Spleen (tissue), 11 donors: Measurements from ENCODE around the gene OSM. TPM values are rescaled to one million over a fixed set of nuclear protein-coding genes. Genes with fewer than 3 reads are reported as not detected.

Experiments
- DNase-seq: peaks from one replicate; pipeline ENCODE4 v3.0.0-alpha.2; 2020
- H3K27ac ChIP-seq, 8 donors: fragments of 200-600 bp; sonication (generic) in 7 of 8; 1 replicate in 4 of 8; 2 replicates in 4 of 8; pipeline versions ENCODE4 v1.5.0 to v1.8.0; 2016 to 2021; ENCODE audit warnings: inconsistent platforms in 4 of 8, mild to moderate bottlenecking in 4 of 8, moderate library complexity in 1 of 8
- H3K27me3 ChIP-seq, 7 donors: fragments of 200-600 bp; sonication (generic) in 6 of 7; replicated peaks in 1 of 7; 1 replicate in 4 of 7; 2 replicates in 3 of 7; pipeline versions ENCODE4 v1.5.0 to v1.8.0; 2016 to 2021; ENCODE audit warnings: inconsistent platforms in 3 of 7, mild to moderate bottlenecking in 1 of 7
- H3K36me3 ChIP-seq, 6 donors: fragments of 200-600 bp; sonication (generic) in 5 of 6; 1 replicate in 4 of 6; 2 replicates in 2 of 6; pipeline versions ENCODE4 v1.5.0 to v1.8.0; 2016 to 2021; ENCODE audit warnings: inconsistent platforms in 2 of 6
- H3K4me1 ChIP-seq, 6 donors: fragments of 200-600 bp; sonication (generic) in 5 of 6; 1 replicate in 3 of 6; 2 replicates in 3 of 6; pipeline versions ENCODE4 v1.5.0 to v1.8.0; 2016 to 2021; ENCODE audit warnings: inconsistent platforms in 3 of 6
- H3K4me3 ChIP-seq, 8 donors: fragments of 200-600 bp; sonication (generic) in 7 of 8; 1 replicate in 4 of 8; 2 replicates in 4 of 8; pipeline versions ENCODE4 v1.5.0 to v1.8.0; 2016 to 2021; ENCODE audit warnings: inconsistent platforms in 4 of 8, mild to moderate bottlenecking in 4 of 8, moderate library complexity in 2 of 8
- H3K9me3 ChIP-seq, 8 donors: fragments of 200-600 bp; sonication (generic) in 7 of 8; 1 replicate in 4 of 8; 2 replicates in 4 of 8; pipeline versions ENCODE4 v1.5.0 to v1.8.0; 2016 to 2021; ENCODE audit warnings: inconsistent platforms in 4 of 8
- POLR2A ChIP-seq, 3 donors: fragments of 450-650 bp; IDR thresholded peaks; one replicate each; pipeline ENCODE4 v1.5.1; 2017; ENCODE audit warnings: antibody characterized with exemption in 3 of 3, mild to moderate bottlenecking in 1 of 3
- POLR2AphosphoS5 ChIP-seq, 3 donors: sonication (generic); formaldehyde crosslinking; IDR thresholded peaks; one replicate each; pipeline ENCODE4 v1.5.1; 2017; ENCODE audit warnings: antibody characterized with exemption in 3 of 3
- WGBS, 5 donors: extraction: QIAGEN DNeasy Blood & Tissue Kit in 3 of 5; methylation state at CpG; one replicate each; pipeline versions ENCODE4 v1.1.5 to v1.1.7; 2013 to 2018; 5-methylcytosine and 5-hydroxymethylcytosine counted together
- intact Hi-C: fragments of 100-400 bp; cut with DNase I; formaldehyde crosslinking; loops from one replicate; pipeline ENCODE4 v1.15.0; 2023; ENCODE audit warnings: low total_unique reads
- polyA plus RNA-seq, 3 donors: library from polyadenylated mRNA; stranded (reverse); fragments of 200-250 nt; gene quantifications; one replicate each; pipeline ENCODE4 v1.2.1, GENCODE V29; 2013
- total RNA-seq, 7 donors: library from RNA; depleted of rRNA in 3 of 7; stranded (reverse); fragments of >200 nt in 3 of 7; fragmentation: NEBNext Ultra II Directional in 4 of 7; extraction: Animal tissue kit (Norgen Biotek cat#: 25700) in 4 of 7; gene quantifications; one replicate each; pipeline versions ENCODE4 v1.1.0 to v1.2.1, GENCODE V29; 2016 to 2021
- TF ChIP-seq, protein P1 (sequence below), 11 experiments: fragments of 200-600 bp in 7 of 11; fragments of 450-650 bp in 4 of 11; sonication (generic) in 4 of 11; IDR thresholded peaks in 8 of 11; conservative IDR thresholded peaks in 3 of 11; 1 replicate in 7 of 11; 2 replicates in 4 of 11; pipeline versions ENCODE4 v1.4.0 to v1.8.0; 2016 to 2021; ENCODE audit warnings: antibody characterized with exemption in 11 of 11, inconsistent platforms in 4 of 11, mild to moderate bottlenecking in 1 of 11
- donor health status: healthy with polysubstance abuse.
- donor health status: DM: no; HTN: no; CAD: no; lungs with moderate emphysema.
- donor health status: DM: no; HTN: no; CAD: no.
- donor health status: Bipolar disorder and iron deficiency.
- donor health status: healthy.
- donor health status: DM: no; HTN: no; CAD: no.
- donor health status: DM: yes; HTN: yes; CAD: no.

The OSM gene
- total and polyA plus RNA-seq, 10 donors: 1.2 to 16.8 (median 3.0) TPM

DNA sequence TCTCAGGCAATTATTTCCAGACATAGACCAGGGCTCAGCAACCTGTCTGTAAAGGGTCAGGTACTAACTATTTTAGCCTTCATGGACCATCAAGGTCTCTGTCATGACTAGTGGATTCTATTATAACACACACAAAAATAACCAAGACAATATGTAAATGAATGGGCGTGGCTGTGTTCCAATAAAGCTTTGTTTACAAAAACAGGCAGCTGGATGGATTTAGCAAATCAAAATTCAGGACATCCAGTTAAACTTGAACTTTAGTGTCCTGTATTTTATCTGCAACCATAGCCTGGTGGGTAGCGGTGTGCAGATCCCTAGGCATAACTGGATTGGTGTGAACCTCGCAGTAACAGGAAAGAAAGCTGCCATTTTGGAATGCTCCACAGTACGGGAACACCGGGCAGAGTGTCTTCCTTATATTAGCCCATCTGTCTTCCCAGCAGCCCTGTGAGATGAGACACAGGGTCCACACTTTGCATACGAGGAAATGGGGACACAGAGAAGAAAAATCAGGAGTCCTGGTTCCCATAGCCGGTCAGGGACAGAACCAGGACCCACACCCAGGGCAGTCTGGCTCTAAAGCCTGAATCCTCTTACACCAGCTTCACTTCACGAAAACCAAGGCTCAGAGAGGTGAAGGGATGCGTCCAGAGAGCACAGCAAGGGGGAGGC lies 35.7 kb downstream of the OSM start:
- Histone ChIP-seq H3K36me3 (no peaks in the 10 kb centered on the region), H3K9me3 (no peaks in the 10 kb centered on the region), H3K4me3 (no peak overlapping the region), H3K27me3 (peaks cover 0 to 8% (median 0%) of the 10 kb centered on the region in 7 donors), H3K27ac (no peak overlapping the region), H3K4me1 (peaks cover 4 to 50% (median 24%) of the 10 kb centered on the region in 6 donors)
- intact Hi-C loops: no loop called here
- 86 to 94% (median 91%) methylated on average over 9 of the region's 9 CpGs for WGBS, 5 donors
- DNase-seq: no peak
- no peak for TF ChIP-seq POLR2AphosphoS5 (IDR thresholded peaks at IDR 0.05)
- TF ChIP-seq, protein P1, sequence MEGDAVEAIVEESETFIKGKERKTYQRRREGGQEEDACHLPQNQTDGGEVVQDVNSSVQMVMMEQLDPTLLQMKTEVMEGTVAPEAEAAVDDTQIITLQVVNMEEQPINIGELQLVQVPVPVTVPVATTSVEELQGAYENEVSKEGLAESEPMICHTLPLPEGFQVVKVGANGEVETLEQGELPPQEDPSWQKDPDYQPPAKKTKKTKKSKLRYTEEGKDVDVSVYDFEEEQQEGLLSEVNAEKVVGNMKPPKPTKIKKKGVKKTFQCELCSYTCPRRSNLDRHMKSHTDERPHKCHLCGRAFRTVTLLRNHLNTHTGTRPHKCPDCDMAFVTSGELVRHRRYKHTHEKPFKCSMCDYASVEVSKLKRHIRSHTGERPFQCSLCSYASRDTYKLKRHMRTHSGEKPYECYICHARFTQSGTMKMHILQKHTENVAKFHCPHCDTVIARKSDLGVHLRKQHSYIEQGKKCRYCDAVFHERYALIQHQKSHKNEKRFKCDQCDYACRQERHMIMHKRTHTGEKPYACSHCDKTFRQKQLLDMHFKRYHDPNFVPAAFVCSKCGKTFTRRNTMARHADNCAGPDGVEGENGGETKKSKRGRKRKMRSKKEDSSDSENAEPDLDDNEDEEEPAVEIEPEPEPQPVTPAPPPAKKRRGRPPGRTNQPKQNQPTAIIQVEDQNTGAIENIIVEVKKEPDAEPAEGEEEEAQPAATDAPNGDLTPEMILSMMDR (IDR thresholded peaks at IDR 0.05 in 8 of 11, conservative IDR thresholded peaks at IDR 0.05 in 3 of 11): no peak
- no peak for TF ChIP-seq POLR2A (IDR thresholded peaks at IDR 0.05)

DNA sequence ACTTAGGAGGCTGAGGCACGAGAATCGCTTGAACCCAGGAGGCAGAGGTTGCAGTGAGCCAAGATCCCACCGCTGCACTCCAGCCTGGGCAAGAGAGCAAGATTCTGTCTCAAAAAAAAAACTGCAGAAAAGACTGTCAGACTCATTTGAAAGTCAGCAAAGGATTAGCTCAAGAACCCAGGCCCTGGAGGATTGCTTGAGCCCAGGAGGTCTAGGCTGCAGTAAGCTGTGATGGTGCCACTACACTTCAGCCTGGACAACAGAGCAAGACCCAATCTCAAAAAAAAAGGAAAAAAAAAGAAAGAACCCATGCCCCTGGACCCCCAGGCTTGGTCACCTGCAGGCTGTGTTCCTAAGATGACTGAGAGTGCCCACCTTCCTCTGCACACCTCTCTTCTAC lies 36.3 kb downstream of the OSM start:
- Histone ChIP-seq H3K9me3 (no peaks in the 10 kb centered on the region), H3K27ac (no peak overlapping the region), H3K4me3 (no peak overlapping the region), H3K36me3 (no peaks in the 10 kb centered on the region), H3K27me3 (peaks cover 0 to 8% (median 0%) of the 10 kb centered on the region in 7 donors), H3K4me1 (peaks cover 0 to 49% (median 21%) of the 10 kb centered on the region in 6 donors)
- intact Hi-C loops: no loop called here
- no peak for DNase-seq
- TF ChIP-seq POLR2AphosphoS5 (IDR thresholded peaks at IDR 0.05) (no peak), POLR2A (IDR thresholded peaks at IDR 0.05) (no peak)
- TF ChIP-seq, protein P1 (IDR thresholded peaks at IDR 0.05 in 8 of 11, conservative IDR thresholded peaks at IDR 0.05 in 3 of 11): no peak
- WGBS, 5 donors: 95 to 100% (median 98%) methylated on average over 3 of the region's 3 CpGs

DNA sequence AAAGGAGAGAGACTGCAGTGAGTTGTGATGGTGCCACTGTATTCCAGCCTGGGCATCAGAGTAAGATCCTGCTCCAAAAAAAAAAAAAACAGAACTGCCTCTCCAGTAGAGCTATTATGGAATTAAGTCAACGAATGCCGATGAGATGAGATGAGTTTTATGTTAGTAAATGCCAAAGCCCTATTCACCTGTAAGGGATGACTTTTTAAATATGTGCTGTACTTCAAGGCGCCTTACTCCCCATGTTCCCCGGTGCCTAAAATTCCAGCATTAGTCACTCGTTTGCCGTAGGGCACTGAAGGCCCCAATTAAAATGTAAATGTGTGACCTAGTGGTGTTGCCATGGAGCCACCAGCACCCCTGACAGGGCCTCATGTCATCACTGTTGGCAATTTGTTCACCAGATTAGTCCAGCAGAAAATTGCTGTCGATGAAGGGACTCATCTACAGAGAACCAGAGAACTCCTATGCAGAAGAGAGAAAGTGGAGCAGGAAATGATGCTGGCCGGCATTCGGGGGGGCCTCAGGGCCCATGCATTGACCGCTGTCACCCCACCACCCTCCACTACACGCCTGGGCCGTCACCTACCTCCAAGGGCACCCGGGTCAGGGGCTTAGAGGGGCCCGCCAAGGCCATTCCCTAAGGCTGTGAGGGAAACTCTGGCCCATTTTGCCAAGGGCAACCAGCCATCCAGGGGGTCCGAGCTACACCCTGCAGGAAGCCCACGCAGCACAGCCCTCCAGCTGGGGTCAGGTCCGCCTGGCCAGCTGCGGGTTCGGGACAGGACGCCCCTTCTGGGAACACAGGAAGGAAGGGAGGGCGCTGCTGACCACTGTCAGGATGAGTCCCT lies 37.9 kb downstream of the OSM start:
- H3K4me3 ChIP-seq: no peak overlapping the region
- no peaks in the 10 kb centered on the region for H3K9me3 ChIP-seq
- peaks cover 0 to 8% (median 0%) of the 10 kb centered on the region in 7 donors for H3K27me3 ChIP-seq
- intact Hi-C loops: no loop called here
- no peak for DNase-seq
- 67 to 83% (median 72%) methylated on average over 15 to 21 of the region's 21 CpGs for WGBS, 5 donors
- H3K4me1 ChIP-seq: peaks cover 0 to 56% (median 25%) of the 10 kb centered on the region in 6 donors
- TF ChIP-seq POLR2A (IDR thresholded peaks at IDR 0.05) (no peak), POLR2AphosphoS5 (IDR thresholded peaks at IDR 0.05) (peak in 2 of 3 donors; percentile 27 to 37)
- TF ChIP-seq, protein P1 (IDR thresholded peaks at IDR 0.05 in 8 of 11, conservative IDR thresholded peaks at IDR 0.05 in 3 of 11): no peak
- no peaks in the 10 kb centered on the region for H3K36me3 ChIP-seq
- H3K27ac ChIP-seq: peak overlapping the region in 2 of 8 donors; percentile 21 to 28
